ENCODE results near the gene LYPD6B.

Gene LYPD6B

DNA sequence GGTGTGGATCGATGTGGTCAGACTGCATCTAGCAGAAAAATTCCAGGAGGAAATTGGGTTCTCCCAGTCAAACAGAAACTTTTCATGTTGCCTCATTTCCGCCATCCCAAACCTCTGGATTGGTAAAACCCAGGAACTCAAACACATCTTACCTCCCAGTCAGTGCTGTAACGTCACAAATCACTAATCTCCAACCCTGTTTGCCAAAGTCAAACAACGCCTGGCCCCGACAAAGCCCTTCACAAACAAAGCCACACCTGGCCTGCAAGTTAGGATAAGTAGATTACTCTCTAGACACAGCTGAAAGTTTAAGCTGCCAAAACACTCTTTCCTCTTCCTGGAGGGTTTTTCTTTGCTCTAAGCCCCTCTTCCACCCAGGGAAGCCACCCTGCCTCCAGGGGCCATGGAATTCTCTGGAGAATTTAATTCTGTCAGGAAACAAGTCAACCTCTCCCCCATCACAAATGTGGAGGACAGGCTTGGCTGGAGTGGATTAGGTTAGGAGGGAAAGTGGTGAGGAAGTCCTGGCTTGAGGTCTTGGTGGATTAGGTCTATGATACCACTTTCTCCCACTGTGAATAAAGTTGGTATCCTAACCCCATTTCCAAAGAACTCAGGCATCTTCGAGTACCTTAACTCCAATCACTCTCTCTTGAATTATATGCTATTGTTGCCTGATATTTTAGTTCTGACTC lies 86.7 kb downstream of the LYPD6B start:
- DNase-seq: no peak
- H3K36me3 Mint-ChIP-seq (ENCODE audit: low read depth): no peaks in the 10 kb centered on the region
- no peaks in the 10 kb centered on the region for H3K4me1 Mint-ChIP-seq
- no peak overlapping the region for H3K27ac Mint-ChIP-seq
- peaks cover 23% of the 10 kb centered on the region for H3K27me3 Mint-ChIP-seq
- no peaks in the 10 kb centered on the region for H3K9me3 Mint-ChIP-seq
- ATAC-seq: no peak
- no peak overlapping the region for H3K4me3 Mint-ChIP-seq

DNA sequence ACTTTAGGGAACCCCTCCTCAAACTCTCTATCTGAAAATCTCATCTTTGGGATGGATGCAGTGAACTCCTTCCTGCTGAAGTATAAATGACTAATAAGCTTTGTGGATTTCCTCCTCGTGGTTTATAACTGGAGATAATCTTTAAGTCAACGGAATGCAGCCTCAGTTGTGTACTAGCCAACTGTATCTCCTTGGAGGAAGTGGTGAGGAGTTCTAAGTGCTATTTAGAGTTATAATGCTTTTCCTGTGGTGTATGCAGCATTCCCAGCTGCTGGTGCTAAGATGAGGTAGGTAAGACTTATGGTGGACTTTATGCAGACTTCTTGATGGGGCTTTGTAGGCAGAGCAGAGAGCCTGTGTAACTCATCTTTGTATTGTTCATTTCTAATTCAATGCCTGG lies 90.9 kb downstream of the LYPD6B start:
- Mint-ChIP-seq H3K27ac (no peak overlapping the region), H3K4me3 (no peak overlapping the region), H3K36me3 (ENCODE audit: low read depth) (no peaks in the 10 kb centered on the region), H3K27me3 (peaks cover 20% of the 10 kb centered on the region), H3K9me3 (no peaks in the 10 kb centered on the region), H3K4me1 (no peaks in the 10 kb centered on the region)
- DNase-seq (no peak), ATAC-seq (no peak)

DNA sequence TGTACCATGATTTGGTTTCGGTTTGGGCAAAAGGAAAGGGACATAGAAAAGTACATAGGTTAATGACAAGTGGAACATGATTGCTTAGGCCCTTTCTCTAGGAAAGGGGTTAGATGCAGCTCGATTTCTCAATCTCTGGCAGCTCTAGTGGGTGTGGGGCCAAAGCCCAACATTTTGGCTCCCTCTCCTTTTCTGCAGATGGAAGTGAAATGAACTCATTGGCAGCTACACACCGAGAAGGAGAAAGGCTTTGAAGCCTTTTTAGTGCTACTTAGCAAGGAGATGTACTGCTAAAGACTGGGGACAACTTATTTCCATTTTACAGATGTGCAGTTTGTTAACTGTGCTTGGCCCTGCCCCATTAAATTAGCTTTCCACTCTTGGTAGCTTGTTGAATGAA lies 93.8 kb downstream of the LYPD6B start:
- H3K4me1 Mint-ChIP-seq: no peaks in the 10 kb centered on the region
- H3K27ac Mint-ChIP-seq: no peak overlapping the region
- DNase-seq (no peak), ATAC-seq (no peak)
- H3K27me3 Mint-ChIP-seq: peaks cover 12% of the 10 kb centered on the region
- no peak overlapping the region for H3K4me3 Mint-ChIP-seq
- H3K36me3 Mint-ChIP-seq (ENCODE audit: low read depth): no peaks in the 10 kb centered on the region
- H3K9me3 Mint-ChIP-seq: no peaks in the 10 kb centered on the region

DNA sequence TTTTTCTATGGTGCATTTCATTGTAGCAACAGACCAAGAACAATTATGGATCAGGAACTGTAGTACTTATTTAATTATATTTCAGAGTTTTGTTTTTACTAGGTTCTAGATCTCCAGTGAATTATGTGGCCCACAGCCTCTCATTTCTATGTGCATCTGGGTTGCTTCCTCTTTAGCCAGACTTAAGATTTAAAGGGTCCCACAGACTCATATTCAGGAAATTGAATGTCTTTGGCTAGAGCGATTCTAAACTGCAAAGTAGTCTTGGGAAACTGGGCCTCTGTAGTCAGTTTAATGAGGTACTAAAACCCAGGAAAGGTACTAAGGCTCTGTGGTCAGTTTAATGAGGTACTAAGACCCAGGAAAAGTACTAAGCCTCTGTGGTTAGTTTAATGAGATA lies 94.4 kb downstream of the LYPD6B start:
- DNase-seq: no peak
- no peak overlapping the region for H3K27ac Mint-ChIP-seq
- peaks cover 10% of the 10 kb centered on the region for H3K27me3 Mint-ChIP-seq
- H3K9me3 Mint-ChIP-seq: no peaks in the 10 kb centered on the region
- no peaks in the 10 kb centered on the region for H3K4me1 Mint-ChIP-seq
- H3K4me3 Mint-ChIP-seq: no peak overlapping the region
- no peaks in the 10 kb centered on the region for H3K36me3 Mint-ChIP-seq (ENCODE audit: low read depth)
- ATAC-seq: no peak

DNA sequence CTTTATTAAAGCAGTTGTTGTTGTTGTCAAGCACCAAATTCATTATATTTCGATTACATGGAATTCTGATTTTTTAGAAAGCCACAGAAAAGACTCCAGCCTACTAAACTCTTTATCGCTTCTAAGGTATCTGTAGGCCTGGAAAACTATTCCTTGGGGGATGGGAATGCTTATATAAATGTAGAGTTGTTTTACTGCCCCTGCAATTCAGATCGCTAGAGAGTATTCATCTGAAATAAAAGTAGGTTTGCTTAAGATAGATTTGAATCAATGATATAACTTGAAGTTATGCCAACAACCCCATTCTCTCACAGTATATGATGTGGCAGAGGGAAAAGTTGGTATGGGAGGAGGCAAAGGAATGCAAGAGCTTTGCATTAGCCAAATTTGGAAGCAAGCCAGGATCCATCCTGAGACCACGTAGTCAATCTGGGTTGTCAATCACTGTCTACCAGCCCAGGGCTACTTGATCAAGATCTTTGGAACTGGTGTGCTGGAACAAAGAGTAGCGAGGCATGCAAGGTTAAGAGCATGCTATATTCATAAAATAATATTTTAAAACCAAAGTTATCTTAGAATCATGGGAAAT lies 95.9 kb downstream of the LYPD6B start:
- no peaks in the 10 kb centered on the region for H3K9me3 Mint-ChIP-seq
- ATAC-seq: no peak
- no peaks in the 10 kb centered on the region for H3K4me1 Mint-ChIP-seq
- DNase-seq: no peak
- peaks cover 9% of the 10 kb centered on the region for H3K27me3 Mint-ChIP-seq
- H3K4me3 Mint-ChIP-seq: no peak overlapping the region
- H3K27ac Mint-ChIP-seq: no peak overlapping the region
- H3K36me3 Mint-ChIP-seq (ENCODE audit: low read depth): no peaks in the 10 kb centered on the region

DNA sequence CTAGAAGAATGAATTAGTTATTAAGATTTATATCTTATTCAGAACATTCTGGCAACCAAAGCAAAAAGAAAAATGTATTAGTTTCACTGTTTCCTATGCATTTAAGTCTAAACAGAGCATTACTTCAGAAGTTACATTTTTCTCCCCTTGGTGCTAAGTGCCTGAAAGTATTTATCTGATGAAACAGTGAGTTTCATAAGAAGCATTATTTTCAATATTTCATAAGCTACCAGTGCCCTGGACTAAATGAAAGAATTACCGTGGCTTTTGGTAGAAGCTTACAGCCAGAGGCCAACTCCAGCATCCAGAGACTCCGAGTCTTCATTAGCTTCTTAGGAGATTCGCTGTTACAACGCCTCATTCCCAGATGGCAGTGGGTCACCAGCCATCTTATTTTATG lies 97.6 kb downstream of the LYPD6B start:
- no peaks in the 10 kb centered on the region for H3K9me3 Mint-ChIP-seq
- H3K4me3 Mint-ChIP-seq: no peak overlapping the region
- ATAC-seq: no peak

DNA sequence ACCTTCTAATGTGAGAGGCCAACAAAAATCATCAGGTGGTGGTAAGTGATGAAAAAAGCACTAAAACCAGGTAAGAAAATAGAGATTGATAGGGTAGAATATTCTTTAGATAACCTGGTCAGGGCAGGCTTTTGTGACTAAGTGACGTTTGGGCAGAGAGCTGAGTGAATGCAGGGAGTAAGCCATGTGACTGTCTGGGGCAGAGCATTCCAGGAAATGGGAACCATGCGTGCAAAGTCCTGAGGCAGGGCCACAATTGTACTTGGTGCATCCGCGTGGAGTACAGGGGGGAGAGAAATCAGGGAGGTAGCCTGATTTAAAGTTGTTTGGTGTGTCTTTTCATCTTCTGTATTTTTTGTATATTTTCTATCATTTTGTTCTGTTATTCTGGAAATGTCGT lies 102.5 kb downstream of the LYPD6B start:
- Mint-ChIP-seq H3K4me1 (no peaks in the 10 kb centered on the region), H3K36me3 (ENCODE audit: low read depth) (no peaks in the 10 kb centered on the region), H3K9me3 (no peaks in the 10 kb centered on the region), H3K27me3 (peaks cover 12% of the 10 kb centered on the region), H3K4me3 (no peak overlapping the region), H3K27ac (no peak overlapping the region)
- DNase-seq (no peak), ATAC-seq (no peak)

More for the DNA sequence above, 97.6 kb downstream of the LYPD6B start:
- Mint-ChIP-seq H3K4me1 (no peaks in the 10 kb centered on the region), H3K27me3 (peaks cover 8% of the 10 kb centered on the region), H3K36me3 (ENCODE audit: low read depth) (no peaks in the 10 kb centered on the region), H3K27ac (no peak overlapping the region)
- no peak for DNase-seq

DNA sequence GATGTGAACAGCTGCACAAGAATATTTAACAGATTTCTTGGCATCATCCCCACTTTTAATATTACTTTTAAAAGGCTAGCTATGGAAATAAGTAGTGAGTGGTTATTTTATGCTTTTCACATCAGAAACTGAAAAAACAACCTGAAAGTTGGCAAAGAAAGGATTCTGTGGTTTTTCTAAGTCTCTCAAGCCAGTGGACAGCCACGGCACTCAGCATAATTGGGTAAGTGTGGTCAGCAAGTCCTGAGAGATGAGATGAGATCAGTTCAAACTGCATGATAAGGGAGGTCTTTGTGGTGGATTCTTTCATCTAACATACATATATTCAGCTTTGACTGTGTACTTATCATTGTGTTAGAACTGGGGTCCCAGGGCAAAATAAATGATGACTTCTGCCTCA lies 105.2 kb downstream of the LYPD6B start:
- Mint-ChIP-seq H3K27ac (no peak overlapping the region), H3K36me3 (ENCODE audit: low read depth) (no peaks in the 10 kb centered on the region), H3K4me1 (no peaks in the 10 kb centered on the region), H3K4me3 (no peak overlapping the region), H3K27me3 (peaks cover 12% of the 10 kb centered on the region), H3K9me3 (no peaks in the 10 kb centered on the region)
- DNase-seq (no peak), ATAC-seq (no peak)

DNA sequence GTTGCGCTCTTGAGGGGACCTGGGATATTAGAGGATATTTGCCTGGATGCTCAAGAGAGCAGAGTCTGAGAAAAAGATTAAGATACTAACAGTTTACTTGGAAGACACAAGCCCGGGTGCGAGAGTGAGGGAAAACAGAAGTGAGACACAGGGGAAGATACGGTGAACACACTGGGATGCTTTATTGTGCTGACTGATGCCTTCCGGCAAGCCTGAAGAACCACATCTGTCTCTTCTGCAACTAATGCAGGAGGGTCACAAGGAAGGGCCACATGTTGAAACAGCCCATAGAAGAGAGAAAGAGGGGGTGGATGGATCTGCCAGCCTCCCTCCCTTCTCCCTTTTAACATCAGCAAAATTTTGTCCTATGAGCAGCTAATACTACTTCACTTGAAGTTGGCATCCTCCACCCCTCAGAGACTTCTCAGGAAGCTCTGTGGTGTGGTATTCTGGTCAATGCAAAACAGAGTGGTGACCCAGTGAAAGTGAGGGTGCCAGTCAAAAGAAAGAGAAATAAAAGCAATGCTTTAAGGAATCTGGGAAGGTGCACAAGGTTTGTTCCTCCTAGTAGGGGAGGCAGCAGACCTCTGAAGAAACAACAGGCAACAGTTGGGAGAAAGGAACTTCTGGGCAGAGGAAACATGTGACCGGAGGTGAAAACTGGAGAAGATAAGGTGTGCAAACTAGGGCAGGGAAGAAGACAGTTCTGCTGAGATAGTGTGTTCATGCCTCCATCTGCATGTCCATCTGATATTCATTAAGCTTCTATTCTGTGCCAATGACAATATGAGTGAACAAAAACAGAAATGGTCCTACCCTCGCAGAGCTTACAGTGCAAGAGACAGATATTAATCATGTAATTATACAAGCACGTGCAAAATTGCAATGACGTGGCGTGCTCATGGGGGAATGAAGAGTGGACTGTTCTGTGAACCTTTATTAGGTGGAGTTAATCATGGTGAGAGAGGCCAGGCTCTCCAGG lies 107.1 kb downstream of the LYPD6B start:
- Mint-ChIP-seq H3K9me3 (no peaks in the 10 kb centered on the region), H3K4me1 (no peaks in the 10 kb centered on the region), H3K4me3 (no peak overlapping the region), H3K27ac (no peak overlapping the region), H3K27me3 (peaks cover 16% of the 10 kb centered on the region), H3K36me3 (ENCODE audit: low read depth) (no peaks in the 10 kb centered on the region)
- no peak for DNase-seq
- no peak for ATAC-seq

DNA sequence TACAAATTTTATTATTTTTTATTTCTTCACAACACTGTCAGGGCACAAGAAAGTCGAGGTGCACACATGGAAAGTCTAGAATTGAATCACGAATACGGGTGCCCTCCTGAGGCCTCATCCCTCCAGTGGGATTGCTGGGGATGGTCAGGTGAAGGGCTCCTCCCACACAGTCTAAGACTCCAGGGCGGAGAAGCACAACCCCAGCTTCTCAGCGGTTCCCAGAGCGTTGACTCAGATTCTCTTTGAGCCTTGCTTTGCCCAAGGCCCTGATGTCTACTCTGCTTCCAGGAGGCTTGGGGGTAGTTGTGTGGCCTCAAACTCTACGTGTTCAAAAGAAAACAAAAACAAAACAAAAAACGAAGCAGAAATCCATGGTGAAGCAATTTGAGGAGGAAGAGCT lies 108.4 kb downstream of the LYPD6B start:
- Mint-ChIP-seq H3K27me3 (peaks cover 16% of the 10 kb centered on the region), H3K4me3 (no peak overlapping the region), H3K27ac (no peak overlapping the region), H3K36me3 (ENCODE audit: low read depth) (no peaks in the 10 kb centered on the region), H3K9me3 (no peaks in the 10 kb centered on the region), H3K4me1 (no peaks in the 10 kb centered on the region)
- no peak for ATAC-seq
- no peak for DNase-seq

DNA sequence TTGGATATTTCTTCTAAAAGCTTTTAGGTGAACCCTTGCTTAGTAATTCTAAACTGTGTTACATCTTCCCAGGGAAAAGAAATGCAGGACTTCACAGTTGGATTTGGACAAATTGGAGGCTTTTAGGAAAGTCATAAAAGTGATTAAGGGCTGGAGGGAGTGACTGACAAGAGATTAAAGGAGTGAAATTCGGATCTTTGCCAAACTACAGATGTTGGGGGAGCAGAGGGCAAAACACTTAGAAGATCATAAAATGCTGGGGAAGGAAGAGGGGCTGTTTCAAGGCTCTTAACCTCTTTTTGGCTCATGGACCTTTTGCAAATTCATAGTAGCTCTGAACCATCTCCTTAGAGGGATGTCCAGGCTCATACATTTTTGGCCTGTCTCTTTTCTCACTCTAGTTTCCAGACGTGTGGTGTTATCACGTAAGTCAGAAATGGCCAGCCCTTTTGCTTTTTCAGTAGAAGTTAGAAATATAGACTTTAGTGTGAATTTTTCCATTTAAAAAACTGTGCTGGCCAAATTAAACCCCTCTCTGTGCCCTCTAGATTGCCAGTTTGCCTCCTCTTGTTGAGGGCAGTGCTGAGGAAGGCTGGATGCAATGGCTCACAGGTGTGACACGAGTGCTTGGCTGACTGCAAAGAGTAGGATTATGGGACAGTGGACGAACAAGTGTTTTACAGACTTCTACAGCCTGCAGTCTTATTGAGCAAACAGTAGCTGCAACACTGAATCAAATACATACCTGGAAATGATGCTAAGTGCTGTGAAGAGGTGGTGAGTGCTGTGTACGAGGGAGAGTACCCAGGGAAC lies 109.9 kb downstream of the LYPD6B start:
- H3K36me3 Mint-ChIP-seq (ENCODE audit: low read depth): no peaks in the 10 kb centered on the region
- no peak for DNase-seq
- no peak overlapping the region for H3K4me3 Mint-ChIP-seq
- H3K27me3 Mint-ChIP-seq: peaks cover 15% of the 10 kb centered on the region
- no peak for ATAC-seq
- no peaks in the 10 kb centered on the region for H3K4me1 Mint-ChIP-seq
- no peak overlapping the region for H3K27ac Mint-ChIP-seq
- no peaks in the 10 kb centered on the region for H3K9me3 Mint-ChIP-seq

DNA sequence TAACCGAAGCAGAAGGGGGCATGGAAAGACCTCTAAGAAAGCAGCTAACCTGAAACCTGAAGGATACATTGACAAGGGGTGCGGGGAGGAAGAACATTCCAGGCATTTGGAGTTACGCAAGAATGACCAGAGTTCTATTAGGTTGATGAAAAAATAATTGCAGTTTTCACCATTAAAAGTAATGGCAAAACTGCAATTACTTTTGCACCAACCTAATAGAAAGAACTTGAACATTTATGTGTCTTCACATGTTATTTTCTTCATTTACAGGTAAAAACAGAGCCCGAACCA lies 110.5 kb downstream of the LYPD6B start:
- no peaks in the 10 kb centered on the region for H3K4me1 Mint-ChIP-seq

DNA sequence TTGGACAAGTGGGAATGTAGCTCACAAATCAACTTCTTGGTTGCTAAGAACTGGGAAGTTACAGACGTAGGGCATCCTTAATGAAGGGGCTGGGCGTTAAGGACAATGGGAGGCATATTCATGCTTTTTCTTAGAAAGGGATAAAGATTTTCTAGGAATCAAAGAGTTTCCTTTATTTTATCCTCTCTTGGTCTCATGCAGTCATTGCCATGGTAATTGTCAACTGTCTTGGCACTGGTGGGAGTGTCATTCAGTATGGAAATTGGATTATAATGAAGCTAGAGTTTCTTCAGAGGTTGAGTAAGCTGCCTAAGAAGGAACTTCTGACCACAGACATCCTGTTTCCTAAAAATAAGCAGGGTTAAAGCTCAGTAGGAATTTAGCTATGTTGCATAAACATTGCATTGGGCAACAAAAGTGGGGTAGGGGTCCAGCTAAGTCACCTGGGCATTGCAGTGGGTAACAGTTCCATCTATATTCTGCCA lies 114.0 kb downstream of the LYPD6B start:
- H3K27me3 Mint-ChIP-seq: peaks cover 27% of the 10 kb centered on the region

More for the DNA sequence above, 110.5 kb downstream of the LYPD6B start:
- Mint-ChIP-seq H3K9me3 (no peaks in the 10 kb centered on the region), H3K36me3 (ENCODE audit: low read depth) (no peaks in the 10 kb centered on the region), H3K27ac (no peak overlapping the region), H3K4me3 (no peak overlapping the region), H3K27me3 (peaks cover 20% of the 10 kb centered on the region)
- no peak for DNase-seq
- ATAC-seq: no peak

DNA sequence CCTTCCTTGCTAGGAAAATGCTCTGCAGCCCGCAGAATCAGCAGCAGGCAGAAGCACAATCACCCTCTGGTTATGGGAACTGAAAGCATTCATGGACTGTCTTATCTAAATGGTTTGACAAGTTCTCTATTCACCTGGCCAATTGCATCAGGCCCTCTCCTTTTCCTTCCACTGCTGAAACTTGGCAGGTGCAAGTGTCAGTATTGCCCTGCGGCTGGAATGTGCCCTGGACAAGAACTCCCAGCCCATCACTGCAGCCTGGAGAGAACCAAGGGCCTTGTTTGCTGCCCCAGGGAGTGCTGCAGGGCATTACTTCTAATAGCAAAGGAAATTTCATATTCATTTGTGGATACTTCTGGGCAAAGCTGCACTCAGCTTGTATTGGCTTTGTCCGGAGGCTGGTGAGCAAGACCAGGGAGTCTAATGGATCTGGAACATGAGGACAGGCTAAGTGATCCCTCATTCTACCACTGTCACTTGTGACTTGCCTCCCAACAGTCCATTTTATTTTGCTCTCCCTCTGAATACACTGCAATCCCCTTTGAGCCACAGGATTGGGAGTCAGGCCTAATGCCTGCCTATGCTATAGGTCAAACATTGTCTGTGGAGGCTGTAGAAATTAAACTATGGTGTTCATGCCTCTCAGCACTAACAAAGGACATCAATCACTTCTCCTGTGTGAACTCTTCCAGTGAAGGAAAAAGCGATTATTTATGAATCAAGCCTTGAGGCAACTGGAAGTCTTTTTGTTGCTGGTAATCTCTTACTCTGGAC lies 116.9 kb downstream of the LYPD6B start:
- H3K27ac Mint-ChIP-seq: no peak overlapping the region
- DNase-seq (no peak), ATAC-seq (no peak)
- peaks cover 3% of the 10 kb centered on the region for H3K4me1 Mint-ChIP-seq
- H3K36me3 Mint-ChIP-seq (ENCODE audit: low read depth): no peaks in the 10 kb centered on the region
- H3K4me3 Mint-ChIP-seq: no peak overlapping the region
- peaks cover 38% of the 10 kb centered on the region for H3K27me3 Mint-ChIP-seq
- no peaks in the 10 kb centered on the region for H3K9me3 Mint-ChIP-seq

More for the DNA sequence above, 114.0 kb downstream of the LYPD6B start:
- Mint-ChIP-seq H3K4me3 (no peak overlapping the region), H3K9me3 (no peaks in the 10 kb centered on the region), H3K27ac (no peak overlapping the region), H3K4me1 (no peaks in the 10 kb centered on the region), H3K36me3 (ENCODE audit: low read depth) (no peaks in the 10 kb centered on the region)
- no peak for DNase-seq
- no peak for ATAC-seq

Data from activated naive CD8-positive, alpha-beta T cell treated with anti-CD3 and anti-CD28 coated beads, Interleukin-2, amount 50 U/mL, for 24 hours (primary cell).